Lung (tissue), 12 donors: ENCODE results near the gene SVOP. TPM values are rescaled to one million over a fixed set of nuclear protein-coding genes. Genes with fewer than 3 reads are reported as not detected.

ENCODE experiments used
- ATAC-seq: fragments of 200-7000 bp; cut with Tn5 transposase; one replicate; pipeline ENCODE4 v1.9.1; 2020; ENCODE audit warnings: moderate number of reproducible peaks; ENCODE audit not compliant: insufficient read depth, low FRiP score
- DNase-seq, 3 donors: peaks; one replicate each; pipeline ENCODE4 v3.0.0-alpha.2; 2013 to 2017
- H3K27ac ChIP-seq, 2 donors: one replicate each; pipeline ENCODE4 v1.5.1; 2013; ENCODE audit warnings: mild to moderate bottlenecking in 2 of 2, moderate library complexity in 2 of 2, control low read depth in 1 of 2, inconsistent platforms in 1 of 2, low read depth in 1 of 2, low read length in 1 of 2
- H3K27me3 ChIP-seq, 3 donors: one replicate each; pipeline ENCODE4 v1.5.1; 2013; ENCODE audit warnings: low read length in 2 of 3; ENCODE audit not compliant: control insufficient read depth in 3 of 3, insufficient read depth in 3 of 3
- H3K36me3 ChIP-seq, 4 donors: one replicate each; pipeline ENCODE4 v1.5.1; 2013; ENCODE audit warnings: low read length in 4 of 4, mild to moderate bottlenecking in 1 of 4, moderate library complexity in 1 of 4; ENCODE audit not compliant: control insufficient read depth in 4 of 4, insufficient read depth in 4 of 4
- H3K4me1 ChIP-seq, 5 donors: one replicate each; pipeline ENCODE4 v1.5.1; 2013; ENCODE audit warnings: low read length in 5 of 5, mild to moderate bottlenecking in 2 of 5, moderate library complexity in 1 of 5; ENCODE audit not compliant: control insufficient read depth in 5 of 5, insufficient read depth in 5 of 5
- H3K4me3 ChIP-seq: one replicate; pipeline ENCODE4 v1.5.1; 2013; ENCODE audit warnings: mild to moderate bottlenecking, control low read depth, moderate library complexity
- H3K9ac ChIP-seq, 2 donors: one replicate each; pipeline ENCODE4 v1.5.1; 2013; ENCODE audit warnings: low read length in 2 of 2, control low read depth in 1 of 2; ENCODE audit not compliant: insufficient read depth in 1 of 2
- H3K9me3 ChIP-seq, 4 donors: one replicate each; pipeline ENCODE4 v1.5.1; 2013; ENCODE audit warnings: low read length in 3 of 4, mild to moderate bottlenecking in 1 of 4, moderate library complexity in 1 of 4; ENCODE audit not compliant: control insufficient read depth in 4 of 4, insufficient read depth in 3 of 4
- WGBS, 2 donors: extraction: QIAGEN DNeasy Blood & Tissue Kit; methylation state at CpG; one replicate each; pipeline ENCODE4 v1.1.7; 2013; 5-methylcytosine and 5-hydroxymethylcytosine counted together
- polyA plus RNA-seq, 2 donors: library from polyadenylated mRNA; stranded (reverse); fragments of 200-250 nt; gene quantifications; one replicate each; pipeline ENCODE4 v1.2.1, GENCODE V29; 2013
- total RNA-seq, 2 donors: library from RNA; depleted of rRNA in 1 of 2; stranded (reverse); fragments of >200 nt in 1 of 2; gene quantifications; one replicate each; pipeline ENCODE4 v1.2.1, GENCODE V29; 2014 to 2021
- TF ChIP-seq, protein P1 (sequence below): IDR thresholded peaks from 2 replicates; pipeline ENCODE4 v1.5.1; 2012; ENCODE audit warnings: mild to moderate bottlenecking; ENCODE audit errors: control extremely low read depth, extremely low read depth
- donor health status: control.
- donor health status: control.
- donor health status: Bipolar disorder and iron deficiency.
- donor health status: healthy.
- donor health status: DM: yes; HTN: yes; CAD: no.

SVOP gene
- total and polyA plus RNA-seq, 4 donors: 0.11 TPM; not detected in 3

GRCh38 chr12:108959748-108960655 is 60.9 kb downstream of the SVOP start:
- Histone ChIP-seq H3K9me3 (peaks cover 0 to 2% (median 0%) of the 10 kb centered on the region in 4 donors), H3K36me3 (no peaks in the 10 kb centered on the region), H3K4me3 (no peak overlapping the region), H3K9ac (no peak overlapping the region), H3K4me1 (no peaks in the 10 kb centered on the region), H3K27ac (no peak overlapping the region), H3K27me3 (peaks cover 0 to 4% (median 2%) of the 10 kb centered on the region in 3 donors)
- no peak for ATAC-seq
- no peak for DNase-seq
- TF ChIP-seq, protein P1, sequence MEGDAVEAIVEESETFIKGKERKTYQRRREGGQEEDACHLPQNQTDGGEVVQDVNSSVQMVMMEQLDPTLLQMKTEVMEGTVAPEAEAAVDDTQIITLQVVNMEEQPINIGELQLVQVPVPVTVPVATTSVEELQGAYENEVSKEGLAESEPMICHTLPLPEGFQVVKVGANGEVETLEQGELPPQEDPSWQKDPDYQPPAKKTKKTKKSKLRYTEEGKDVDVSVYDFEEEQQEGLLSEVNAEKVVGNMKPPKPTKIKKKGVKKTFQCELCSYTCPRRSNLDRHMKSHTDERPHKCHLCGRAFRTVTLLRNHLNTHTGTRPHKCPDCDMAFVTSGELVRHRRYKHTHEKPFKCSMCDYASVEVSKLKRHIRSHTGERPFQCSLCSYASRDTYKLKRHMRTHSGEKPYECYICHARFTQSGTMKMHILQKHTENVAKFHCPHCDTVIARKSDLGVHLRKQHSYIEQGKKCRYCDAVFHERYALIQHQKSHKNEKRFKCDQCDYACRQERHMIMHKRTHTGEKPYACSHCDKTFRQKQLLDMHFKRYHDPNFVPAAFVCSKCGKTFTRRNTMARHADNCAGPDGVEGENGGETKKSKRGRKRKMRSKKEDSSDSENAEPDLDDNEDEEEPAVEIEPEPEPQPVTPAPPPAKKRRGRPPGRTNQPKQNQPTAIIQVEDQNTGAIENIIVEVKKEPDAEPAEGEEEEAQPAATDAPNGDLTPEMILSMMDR: no peak
- 87 to 91% methylated on average over 11 of the region's 11 CpGs for WGBS, 2 donors

- WGBS, 2 donors: 42 to 43% methylated on average over 6 of the region's 6 CpGs
- TF ChIP-seq, protein P1: no peak
Observed at GRCh38 chr12:108955225-108955835, 65.5 kb downstream of the SVOP start.

DNA sequence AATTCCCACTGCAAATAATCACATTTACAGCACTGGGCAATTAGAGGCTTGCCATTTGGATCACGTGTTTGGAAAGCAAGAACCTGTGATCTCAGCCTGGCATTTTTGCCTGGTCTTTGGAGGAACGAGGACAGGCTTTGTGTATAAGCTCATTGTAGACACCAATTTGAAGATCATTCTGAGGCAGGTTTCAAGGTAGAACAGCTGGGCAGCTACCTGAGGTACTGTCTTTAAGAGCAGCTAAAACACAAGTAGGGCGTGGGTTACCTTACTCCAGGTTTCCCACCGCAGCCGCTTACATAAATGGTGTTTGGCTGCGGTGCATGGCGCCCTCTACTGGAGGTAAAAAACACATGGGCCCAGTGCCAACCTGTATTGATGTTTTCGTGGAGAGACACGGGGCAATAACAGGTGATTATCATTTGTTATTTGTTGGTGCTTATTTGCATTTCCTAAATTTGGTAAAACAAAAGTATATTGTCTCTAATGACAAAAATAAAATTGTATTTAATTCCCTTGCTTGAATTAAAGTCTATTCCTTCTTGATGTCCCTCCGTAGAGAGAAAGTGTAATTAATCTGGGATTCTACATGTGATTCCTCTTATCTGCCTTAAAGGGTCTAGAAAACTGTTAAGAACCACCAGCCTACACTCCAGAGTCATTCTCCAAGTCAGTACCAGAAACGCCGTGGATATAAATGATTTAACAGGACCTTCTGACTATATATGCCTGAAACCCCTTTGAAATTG is 69.7 kb downstream of the SVOP start:
- Histone ChIP-seq H3K36me3 (no peaks in the 10 kb centered on the region), H3K4me1 (peaks cover 0 to 4% (median 0%) of the 10 kb centered on the region in 5 donors), H3K9ac (no peak overlapping the region), H3K9me3 (peaks cover 0 to 8% (median 3%) of the 10 kb centered on the region in 4 donors), H3K27ac (no peak overlapping the region), H3K4me3 (no peak overlapping the region), H3K27me3 (no peaks in the 10 kb centered on the region)
- ATAC-seq (no peak), DNase-seq (peak; percentile 62 to 68 (median 64))
- TF ChIP-seq, protein P1: peak; percentile 74
- WGBS, 2 donors: 24 to 29% methylated on average over 12 of the region's 12 CpGs

More at GRCh38 chr12:108955225-108955835, 65.5 kb downstream of the SVOP start:
- Histone ChIP-seq H3K9me3 (peaks cover 0 to 2% (median 0%) of the 10 kb centered on the region in 4 donors), H3K27me3 (peaks cover 0 to 4% (median 2%) of the 10 kb centered on the region in 3 donors), H3K36me3 (no peaks in the 10 kb centered on the region), H3K4me1 (peaks cover 0 to 4% (median 0%) of the 10 kb centered on the region in 5 donors), H3K4me3 (no peak overlapping the region), H3K9ac (no peak overlapping the region), H3K27ac (no peak overlapping the region)
- ATAC-seq (no peak), DNase-seq (peak; percentile 4 to 19 (median 15))
